HepG2 (cell line): ENCODE results near the gene TBCD. TPM values are rescaled to one million over a fixed set of nuclear protein-coding genes. Genes with fewer than 3 reads are reported as not detected.
A peak's percentile ranks its signal among the peaks of the same experiment; 100 is the strongest.

Experiments used
- AHDC1 ChIP-seq: sonication (generic); formaldehyde crosslinking; IDR thresholded peaks from 2 replicates; pipeline ENCODE4 v1.5.1; 2020; ENCODE audit warnings: mild to moderate bottlenecking, missing genetic modification reagents, borderline replicate concordance
- GTF2F1 ChIP-seq: fragments of 150-350 bp; IDR thresholded peaks from 2 replicates; pipeline ENCODE4 v1.6.1; 2014; ENCODE audit warnings: low read length
- HOMEZ ChIP-seq: IDR thresholded peaks from 2 replicates; pipeline ENCODE4 v1.6.1; 2016; ENCODE audit warnings: low read depth
- PAXIP1 ChIP-seq: sonication (generic); formaldehyde crosslinking; conservative IDR thresholded peaks from 2 replicates; pipeline ENCODE4 v1.4.0; 2020; ENCODE audit warnings: mild to moderate bottlenecking, missing genetic modification reagents, moderate library complexity
- TSC22D2 ChIP-seq: sonication (generic); formaldehyde crosslinking; IDR thresholded peaks from 2 replicates; pipeline ENCODE4 v1.5.1; 2020; ENCODE audit warnings: missing genetic modification reagents, mild to moderate bottlenecking, borderline replicate concordance
- ZIK1 ChIP-seq: sonication (generic); formaldehyde crosslinking; IDR thresholded peaks from 2 replicates; pipeline ENCODE4 v1.5.0; 2020; ENCODE audit warnings: mild to moderate bottlenecking, low read depth, missing genetic modification reagents, borderline replicate concordance
- ZNF276 ChIP-seq: sonication (generic); formaldehyde crosslinking; IDR thresholded peaks from 2 replicates; pipeline ENCODE4 v1.4.0; 2020; ENCODE audit warnings: mild to moderate bottlenecking, low read depth, missing genetic modification reagents
- ZNF609 ChIP-seq: sonication (generic); formaldehyde crosslinking; IDR thresholded peaks from 2 replicates; pipeline ENCODE4 v1.4.0; 2020; ENCODE audit warnings: mild to moderate bottlenecking, missing genetic modification reagents, borderline replicate concordance
- polyA plus RNA-seq, 8 experiments: library from polyadenylated mRNA; depleted of rRNA in 3 of 8; stranded (reverse) in 7 of 8; unstranded in 1 of 8; fragments of >200 nt; fragmentation: Illumina TruSeq in 4 of 8; extraction: Trizol in 4 of 8; gene quantifications; 2 replicates each; pipeline versions ENCODE4 v1.2.1 to v1.2.3, GENCODE V29; 2011 to 2016; ENCODE audit warnings: low read depth in 4 of 8, missing spikeins in 1 of 8, mixed read lengths in 1 of 8; ENCODE audit not compliant: insufficient read depth in 1 of 8
- total RNA-seq, 5 experiments: library from RNA; depleted of rRNA; stranded (reverse); fragments of >200 nt; fragmentation: Illumina TruSeq; extraction: Trizol; gene quantifications; 2 replicates each; pipeline ENCODE4 v1.2.3, GENCODE V29; 2016; ENCODE audit warnings: low read depth in 1 of 5

TBCD gene
- total and polyA plus RNA-seq, 2 of the 13 experiments (the other 11 are each of a cell fraction or from before 2014, with no cell fraction given), result 33.9 to 54.8 TPM

GRCh38 chr17:82740906-82741759, 10.7 kb upstream of the TBCD start (continued):
- 0 out of 2 replicates have a peak, but pooled peaks have one; percentile 42 for TF ChIP-seq ZNF276
- TF ChIP-seq GTF2F1, result 0 out of 2 replicates have a peak, but pooled peaks have one; percentile 15
- peak; percentile 71; the same call in 1 of the 2 replicates for TF ChIP-seq TSC22D2 (CRISPR knock-in tag)
- peak; percentile 54; the same call in 1 of the 2 replicates for TF ChIP-seq HOMEZ (CRISPR knock-in tag)
- no peak for TF ChIP-seq ZIK1
- peak; percentile 78 for TF ChIP-seq ZNF609
- peak; percentile 94 for TF ChIP-seq PAXIP1 (CRISPR knock-in tag)
- TF ChIP-seq AHDC1 (CRISPR knock-in tag), result peak; percentile 48; the same call in 1 of the 2 replicates
